MM.1S (cell line): Measurements from ENCODE around the gene EFNA3.

Experiments used
- DNase-seq: peaks from one replicate; pipeline ENCODE4 v3.0.0-alpha.2; 2015
- H2AFZ ChIP-seq: fragments of 300-600 bp; sonication (generic); 2 replicates; pipeline ENCODE4 v1.6.0; 2016; ENCODE audit warnings: antibody characterized with exemption, low read length
- H3F3A ChIP-seq: fragments of 300-600 bp; sonication (generic); 2 replicates; pipeline ENCODE4 v1.6.1; 2016; ENCODE audit warnings: mild to moderate bottlenecking, antibody characterized with exemption, low read length, moderate library complexity, mixed read lengths; ENCODE audit not compliant: insufficient read depth
- H3K27ac ChIP-seq: fragments of 300-600 bp; sonication (generic); 2 replicates; pipeline ENCODE4 v1.5.1; 2016; ENCODE audit warnings: mild to moderate bottlenecking, low read length
- H3K27me3 ChIP-seq: fragments of 300-600 bp; sonication (generic); replicated peaks from 2 replicates; pipeline ENCODE4 v1.6.0; 2016; ENCODE audit warnings: low read length; ENCODE audit not compliant: insufficient read depth
- H3K36me3 ChIP-seq: fragments of 300-600 bp; sonication (generic); replicated peaks from 2 replicates; pipeline ENCODE4 v1.6.1; 2016; ENCODE audit warnings: mild to moderate bottlenecking, low read length, mixed read lengths; ENCODE audit not compliant: insufficient read depth
- H3K4me1 ChIP-seq: fragments of 300-600 bp; sonication (generic); 2 replicates; pipeline ENCODE4 v1.6.1; 2016; ENCODE audit warnings: low read length, mixed read lengths
- H3K4me2 ChIP-seq: fragments of 300-600 bp; sonication (generic); 2 replicates; pipeline ENCODE4 v1.6.0; 2016; ENCODE audit warnings: low read depth, low read length
- H3K4me3 ChIP-seq: fragments of 300-600 bp; sonication (generic); 2 replicates; pipeline ENCODE4 v1.5.1; 2016; ENCODE audit warnings: low read length, mixed read lengths
- H3K79me2 ChIP-seq: fragments of 300-600 bp; sonication (generic); 2 replicates; pipeline ENCODE4 v1.6.1; 2016; ENCODE audit warnings: mixed run types, low read length, mixed read lengths
- H3K9ac ChIP-seq: fragments of 300-600 bp; sonication (generic); 2 replicates; pipeline ENCODE4 v1.6.1; 2016; ENCODE audit warnings: low read length, mixed read lengths
- H3K9me2 ChIP-seq: fragments of 300-600 bp; sonication (generic); replicated peaks from 2 replicates; pipeline ENCODE4 v1.6.1; 2016; ENCODE audit warnings: mild to moderate bottlenecking, low read length, mixed read lengths; ENCODE audit not compliant: insufficient read depth
- H3K9me3 ChIP-seq: fragments of 300-600 bp; sonication (generic); replicated peaks from 2 replicates; pipeline ENCODE4 v1.6.1; 2016; ENCODE audit warnings: mild to moderate bottlenecking, low read length, mixed read lengths; ENCODE audit not compliant: insufficient read depth
- H4K20me1 ChIP-seq: fragments of 300-600 bp; sonication (generic); 2 replicates; pipeline ENCODE4 v1.6.1; 2016; ENCODE audit warnings: mild to moderate bottlenecking, low read length, moderate library complexity, mixed read lengths; ENCODE audit not compliant: insufficient read depth
- CTCF ChIP-seq: fragments of 300-600 bp; sonication (generic); IDR thresholded peaks from 2 replicates; pipeline ENCODE4 v1.5.1; 2016; ENCODE audit warnings: antibody characterized with exemption, low read length, mixed read lengths
- EZH2 ChIP-seq: fragments of 300-600 bp; sonication (generic); optimal IDR thresholded peaks from 2 replicates; pipeline ENCODE3; 2017; ENCODE audit warnings: low read depth, mild to moderate bottlenecking, antibody characterized with exemption, low read length, mixed read lengths
- EZH2phosphoT487 ChIP-seq: fragments of 300-600 bp; sonication (generic); IDR thresholded peaks from 2 replicates; pipeline ENCODE4 v1.6.1; 2018; ENCODE audit warnings: antibody characterized with exemption, low read length

The EFNA3 gene

GRCh38 chr1:155124503-155125463 is 46.1 kb downstream of the EFNA3 start:
- H3K36me3 ChIP-seq, result no peaks in the 10 kb centered on the region
- H3K4me3 ChIP-seq, result no peak overlapping the region
- no peak overlapping the region for H3K9ac ChIP-seq
- no peaks in the 10 kb centered on the region for H3K9me3 ChIP-seq
- H4K20me1 ChIP-seq, result no peaks in the 10 kb centered on the region
- no peak for TF ChIP-seq CTCF
- TF ChIP-seq EZH2phosphoT487, result no peak
- TF ChIP-seq EZH2, result no peak
- peaks cover 5% of the 10 kb centered on the region; the same call in 1 of the 2 replicates for H3K4me1 ChIP-seq
- no peak for DNase-seq
- no peaks in the 10 kb centered on the region for H3K9me2 ChIP-seq
- H3K27ac ChIP-seq, result no peak overlapping the region
- H2AFZ ChIP-seq, result no peak overlapping the region
- peaks cover 99% of the 10 kb centered on the region for H3K27me3 ChIP-seq
- no peaks in the 10 kb centered on the region for H3F3A ChIP-seq
- no peak overlapping the region for H3K4me2 ChIP-seq
- no peaks in the 10 kb centered on the region for H3K79me2 ChIP-seq

- Histone ChIP-seq H3K9ac (no peak overlapping the region), H3F3A (no peaks in the 10 kb centered on the region), H3K9me2 (no peaks in the 10 kb centered on the region), H3K79me2 (no peaks in the 10 kb centered on the region), H3K27ac (no peak overlapping the region), H3K4me1 (peaks cover 5% of the 10 kb centered on the region; the same call in 1 of the 2 replicates), H4K20me1 (no peaks in the 10 kb centered on the region), H2AFZ (no peak overlapping the region), H3K27me3 (peaks cover 99% of the 10 kb centered on the region), H3K4me2 (no peak overlapping the region), H3K9me3 (no peaks in the 10 kb centered on the region), H3K4me3 (no peak overlapping the region), H3K36me3 (no peaks in the 10 kb centered on the region)
- TF ChIP-seq EZH2 (no peak), EZH2phosphoT487 (no peak), CTCF (no peak)
- DNase-seq, result no peak
These were observed 46.9 kb downstream of the EFNA3 start for GRCh38 chr1:155125511-155125945.

GRCh38 chr1:155125946-155126555 is 47.4 kb downstream of the EFNA3 start:
- Histone ChIP-seq H3K36me3 (no peaks in the 10 kb centered on the region), H3K9me2 (no peaks in the 10 kb centered on the region), H3K27ac (no peak overlapping the region), H3K4me3 (no peak overlapping the region), H3K4me2 (0 out of 2 replicates have a peak overlapping the region, but pooled peaks have one; percentile 92), H3K9ac (no peak overlapping the region), H3K27me3 (peaks cover 99% of the 10 kb centered on the region), H4K20me1 (no peaks in the 10 kb centered on the region), H3F3A (no peaks in the 10 kb centered on the region), H2AFZ (no peak overlapping the region), H3K4me1 (peaks cover 5% of the 10 kb centered on the region; the same call in 1 of the 2 replicates), H3K79me2 (no peaks in the 10 kb centered on the region), H3K9me3 (no peaks in the 10 kb centered on the region)
- no peak for DNase-seq
- TF ChIP-seq EZH2 (peak; percentile 96), CTCF (no peak), EZH2phosphoT487 (peak; percentile 74; the same call in 1 of the 2 replicates)
